GM23338 (cell line): Measurements from ENCODE around the gene DLG2. TPM values are rescaled to one million over a fixed set of nuclear protein-coding genes. Genes with fewer than 3 reads are reported as not detected.

Experiments
- ATAC-seq: fragments of 200-7000 bp; cut with Tn5 transposase; 3 replicates; pipeline ENCODE4 v1.9.1; 2020
- DNase-seq: peaks from one replicate; pipeline ENCODE4 v3.0.0-alpha.2; 2015; ENCODE audit warnings: low spot score
- H2AFZ ChIP-seq: fragments of 200-600 bp; sonication (generic); 2 replicates; pipeline ENCODE4 v1.8.0; 2016; ENCODE audit warnings: antibody characterized with exemption, mild to moderate bottlenecking, moderate library complexity
- H3F3A ChIP-seq: fragments of 200-600 bp; sonication (generic); replicated peaks from 2 replicates; pipeline ENCODE4 v1.8.0; 2017; ENCODE audit warnings: antibody characterized with exemption, mixed run types, low read depth
- H3K27ac ChIP-seq: fragments of 200-600 bp; sonication (generic); 2 replicates; pipeline ENCODE4 v1.6.1; 2016; ENCODE audit warnings: low read depth
- H3K27me3 ChIP-seq: fragments of 200-600 bp; sonication (generic); 2 replicates; pipeline ENCODE4 v1.8.0; 2016; ENCODE audit warnings: mild to moderate bottlenecking, mixed run types, moderate library complexity; ENCODE audit not compliant: insufficient read depth
- H3K36me3 ChIP-seq: fragments of 200-600 bp; sonication (generic); 2 replicates; pipeline ENCODE4 v1.8.0; 2016; ENCODE audit warnings: mild to moderate bottlenecking; ENCODE audit not compliant: insufficient read depth
- H3K4me1 ChIP-seq: fragments of 200-600 bp; sonication (generic); 2 replicates; pipeline ENCODE4 v1.8.0; 2016; ENCODE audit warnings: mild to moderate bottlenecking, moderate library complexity; ENCODE audit not compliant: insufficient read depth
- H3K4me2 ChIP-seq: fragments of 200-600 bp; sonication (generic); 2 replicates; pipeline ENCODE4 v1.7.1; 2017; ENCODE audit warnings: mixed run types
- H3K4me3 ChIP-seq: fragments of 200-600 bp; sonication (generic); 2 replicates; pipeline ENCODE4 v1.6.1; 2016; ENCODE audit warnings: mixed run types
- H3K79me2 ChIP-seq: fragments of 200-600 bp; sonication (generic); replicated peaks from 2 replicates; pipeline ENCODE4 v1.8.0; 2017; ENCODE audit warnings: mild to moderate bottlenecking; ENCODE audit not compliant: insufficient read depth
- H3K9me2 ChIP-seq: fragments of 200-600 bp; sonication (generic); 2 replicates; pipeline ENCODE4 v1.8.0; 2017; ENCODE audit not compliant: insufficient read depth
- H4K20me1 ChIP-seq: fragments of 200-600 bp; sonication (generic); replicated peaks from 2 replicates; pipeline ENCODE4 v1.8.0; 2017; ENCODE audit warnings: mild to moderate bottlenecking; ENCODE audit not compliant: insufficient read depth
- H3K27ac Mint-ChIP-seq: 2 replicates; pipeline ENCODE4 v1.8.0; 2020; ENCODE audit warnings: inconsistent platforms, mild to moderate bottlenecking, moderate library complexity, mixed read lengths
- H3K27me3 Mint-ChIP-seq: 3 replicates; pipeline ENCODE4 v1.8.0; 2022; ENCODE audit warnings: low read depth, mild to moderate bottlenecking, moderate library complexity, mixed read lengths, inconsistent platforms; ENCODE audit not compliant: insufficient read depth, poor library complexity
- H3K36me3 Mint-ChIP-seq: 3 replicates; pipeline ENCODE4 v1.8.0; 2021; ENCODE audit warnings: low read depth, mild to moderate bottlenecking, inconsistent platforms, moderate library complexity, mixed read lengths
- H3K4me1 Mint-ChIP-seq: 3 replicates; pipeline ENCODE4 v1.8.0; 2020; ENCODE audit warnings: mild to moderate bottlenecking, inconsistent platforms, mixed read lengths
- H3K4me3 Mint-ChIP-seq: 3 replicates; pipeline ENCODE4 v1.8.0; 2021; ENCODE audit warnings: moderate library complexity, mild to moderate bottlenecking, inconsistent platforms, mixed read lengths
- H3K9me3 Mint-ChIP-seq: 3 replicates; pipeline ENCODE4 v1.8.0; 2020; ENCODE audit warnings: moderate library complexity, mild to moderate bottlenecking, inconsistent platforms, mixed read lengths
- CTCF ChIP-seq, 2 experiments: fragments of 200-600 bp in 1 of 2; sonication (generic) in 1 of 2; conservative IDR thresholded peaks; 2 replicates each; pipeline versions ENCODE4 v1.5.1 to v1.6.1; 2016 to 2017; ENCODE audit warnings: antibody characterized with exemption in 2 of 2, low read depth in 2 of 2, mild to moderate bottlenecking in 2 of 2, moderate library complexity in 1 of 2
- EZH2 ChIP-seq: fragments of 200-600 bp; sonication (generic); IDR thresholded peaks from one replicate; pipeline ENCODE4 v1.8.0; 2017; ENCODE audit warnings: antibody characterized with exemption, mild to moderate bottlenecking, low read depth; ENCODE audit not compliant: unreplicated experiment
- EZH2phosphoT487 ChIP-seq: fragments of 200-600 bp; sonication (generic); IDR thresholded peaks from one replicate; pipeline ENCODE4 v1.8.1; 2018; ENCODE audit warnings: antibody characterized with exemption; ENCODE audit not compliant: unreplicated experiment
- JUNB ChIP-seq: IDR thresholded peaks from one replicate; pipeline ENCODE4 v1.6.1; 2016; ENCODE audit warnings: antibody characterized with exemption; ENCODE audit not compliant: unreplicated experiment
- NANOG ChIP-seq: IDR thresholded peaks from 2 replicates; pipeline ENCODE4 v1.6.1; 2016; ENCODE audit warnings: antibody characterized with exemption, borderline replicate concordance
- STAT1 ChIP-seq: IDR thresholded peaks from one replicate; pipeline ENCODE4 v1.6.1; 2016; ENCODE audit warnings: antibody characterized with exemption; ENCODE audit not compliant: unreplicated experiment
- ZNF114 ChIP-seq: fragments of 250-450 bp; sonication (Bioruptor Pico); IDR thresholded peaks from 2 replicates; pipeline ENCODE4 v1.5.0; 2020; ENCODE audit warnings: mild to moderate bottlenecking, moderate library complexity
- ZNF331 ChIP-seq: fragments of 250-450 bp; sonication (Bioruptor Pico); IDR thresholded peaks from 2 replicates; pipeline ENCODE4 v1.5.0; 2020; ENCODE audit warnings: low read depth, mild to moderate bottlenecking, moderate library complexity
- polyA plus RNA-seq: library from polyadenylated mRNA; unstranded; fragments of >200 nt; fragmentation: Nextera tagmentation; extraction: Ambion mirVana; gene quantifications from 2 replicates; pipeline ENCODE4 v1.2.1, GENCODE V29; 2016
- total RNA-seq: library from RNA; depleted of rRNA; stranded (reverse); fragments of >200 nt; shearing (Covaris generic); gene quantifications from 2 replicates; pipeline ENCODE4 v1.2.3, GENCODE V29; 2014
- TF ChIP-seq, protein P1 (sequence below): IDR thresholded peaks from one replicate; pipeline ENCODE4 v1.6.1; 2018; ENCODE audit warnings: antibody characterized with exemption; ENCODE audit not compliant: unreplicated experiment
- TF ChIP-seq, protein P2 (sequence below): IDR thresholded peaks from 2 replicates; pipeline ENCODE4 v1.6.1; 2016; ENCODE audit warnings: antibody characterized with exemption
- TF ChIP-seq, protein P3 (sequence below): fragments of 250-450 bp; sonication (Bioruptor Pico); IDR thresholded peaks from 2 replicates; pipeline ENCODE4 v1.5.0; 2020; ENCODE audit warnings: mild to moderate bottlenecking, moderate library complexity

DLG2 gene
- total and polyA plus RNA-seq, 2 experiments from 2014 or later = 19.8 to 21.5 TPM

GRCh38 chr11:84034484-84034883, 1592.7 kb downstream of the DLG2 start:
- no peaks in the 10 kb centered on the region for H3K27me3 ChIP-seq
- H2AFZ ChIP-seq = no peak overlapping the region
- no peak for DNase-seq
- H3F3A ChIP-seq = no peaks in the 10 kb centered on the region
- no peaks in the 10 kb centered on the region for H4K20me1 ChIP-seq
- Mint-ChIP-seq H3K4me1 (no peaks in the 10 kb centered on the region), H3K9me3 (no peaks in the 10 kb centered on the region; the same call in 2 of the 3 replicates), H3K36me3 (no peaks in the 10 kb centered on the region), H3K27me3 (no peaks in the 10 kb centered on the region), H3K27ac (no peak overlapping the region), H3K4me3 (no peak overlapping the region)
- no peaks in the 10 kb centered on the region for H3K79me2 ChIP-seq
- no peak for TF ChIP-seq EZH2
- TF ChIP-seq EZH2phosphoT487 = no peak
- TF ChIP-seq, protein P1, sequence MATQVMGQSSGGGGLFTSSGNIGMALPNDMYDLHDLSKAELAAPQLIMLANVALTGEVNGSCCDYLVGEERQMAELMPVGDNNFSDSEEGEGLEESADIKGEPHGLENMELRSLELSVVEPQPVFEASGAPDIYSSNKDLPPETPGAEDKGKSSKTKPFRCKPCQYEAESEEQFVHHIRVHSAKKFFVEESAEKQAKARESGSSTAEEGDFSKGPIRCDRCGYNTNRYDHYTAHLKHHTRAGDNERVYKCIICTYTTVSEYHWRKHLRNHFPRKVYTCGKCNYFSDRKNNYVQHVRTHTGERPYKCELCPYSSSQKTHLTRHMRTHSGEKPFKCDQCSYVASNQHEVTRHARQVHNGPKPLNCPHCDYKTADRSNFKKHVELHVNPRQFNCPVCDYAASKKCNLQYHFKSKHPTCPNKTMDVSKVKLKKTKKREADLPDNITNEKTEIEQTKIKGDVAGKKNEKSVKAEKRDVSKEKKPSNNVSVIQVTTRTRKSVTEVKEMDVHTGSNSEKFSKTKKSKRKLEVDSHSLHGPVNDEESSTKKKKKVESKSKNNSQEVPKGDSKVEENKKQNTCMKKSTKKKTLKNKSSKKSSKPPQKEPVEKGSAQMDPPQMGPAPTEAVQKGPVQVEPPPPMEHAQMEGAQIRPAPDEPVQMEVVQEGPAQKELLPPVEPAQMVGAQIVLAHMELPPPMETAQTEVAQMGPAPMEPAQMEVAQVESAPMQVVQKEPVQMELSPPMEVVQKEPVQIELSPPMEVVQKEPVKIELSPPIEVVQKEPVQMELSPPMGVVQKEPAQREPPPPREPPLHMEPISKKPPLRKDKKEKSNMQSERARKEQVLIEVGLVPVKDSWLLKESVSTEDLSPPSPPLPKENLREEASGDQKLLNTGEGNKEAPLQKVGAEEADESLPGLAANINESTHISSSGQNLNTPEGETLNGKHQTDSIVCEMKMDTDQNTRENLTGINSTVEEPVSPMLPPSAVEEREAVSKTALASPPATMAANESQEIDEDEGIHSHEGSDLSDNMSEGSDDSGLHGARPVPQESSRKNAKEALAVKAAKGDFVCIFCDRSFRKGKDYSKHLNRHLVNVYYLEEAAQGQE = no peak
- TF ChIP-seq JUNB = no peak
- TF ChIP-seq ZNF114 (CRISPR knock-in tag) = no peak
- no peak for TF ChIP-seq ZNF331 (CRISPR knock-in tag)
- TF ChIP-seq CTCF (conservative IDR thresholded peaks at IDR 0.05; ENCODE audit: low read depth in 2 of 2) = no peak
- no peak for TF ChIP-seq NANOG
- TF ChIP-seq STAT1 = no peak
- TF ChIP-seq, protein P2, sequence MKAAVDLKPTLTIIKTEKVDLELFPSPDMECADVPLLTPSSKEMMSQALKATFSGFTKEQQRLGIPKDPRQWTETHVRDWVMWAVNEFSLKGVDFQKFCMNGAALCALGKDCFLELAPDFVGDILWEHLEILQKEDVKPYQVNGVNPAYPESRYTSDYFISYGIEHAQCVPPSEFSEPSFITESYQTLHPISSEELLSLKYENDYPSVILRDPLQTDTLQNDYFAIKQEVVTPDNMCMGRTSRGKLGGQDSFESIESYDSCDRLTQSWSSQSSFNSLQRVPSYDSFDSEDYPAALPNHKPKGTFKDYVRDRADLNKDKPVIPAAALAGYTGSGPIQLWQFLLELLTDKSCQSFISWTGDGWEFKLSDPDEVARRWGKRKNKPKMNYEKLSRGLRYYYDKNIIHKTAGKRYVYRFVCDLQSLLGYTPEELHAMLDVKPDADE = no peak
- TF ChIP-seq, protein P3, sequence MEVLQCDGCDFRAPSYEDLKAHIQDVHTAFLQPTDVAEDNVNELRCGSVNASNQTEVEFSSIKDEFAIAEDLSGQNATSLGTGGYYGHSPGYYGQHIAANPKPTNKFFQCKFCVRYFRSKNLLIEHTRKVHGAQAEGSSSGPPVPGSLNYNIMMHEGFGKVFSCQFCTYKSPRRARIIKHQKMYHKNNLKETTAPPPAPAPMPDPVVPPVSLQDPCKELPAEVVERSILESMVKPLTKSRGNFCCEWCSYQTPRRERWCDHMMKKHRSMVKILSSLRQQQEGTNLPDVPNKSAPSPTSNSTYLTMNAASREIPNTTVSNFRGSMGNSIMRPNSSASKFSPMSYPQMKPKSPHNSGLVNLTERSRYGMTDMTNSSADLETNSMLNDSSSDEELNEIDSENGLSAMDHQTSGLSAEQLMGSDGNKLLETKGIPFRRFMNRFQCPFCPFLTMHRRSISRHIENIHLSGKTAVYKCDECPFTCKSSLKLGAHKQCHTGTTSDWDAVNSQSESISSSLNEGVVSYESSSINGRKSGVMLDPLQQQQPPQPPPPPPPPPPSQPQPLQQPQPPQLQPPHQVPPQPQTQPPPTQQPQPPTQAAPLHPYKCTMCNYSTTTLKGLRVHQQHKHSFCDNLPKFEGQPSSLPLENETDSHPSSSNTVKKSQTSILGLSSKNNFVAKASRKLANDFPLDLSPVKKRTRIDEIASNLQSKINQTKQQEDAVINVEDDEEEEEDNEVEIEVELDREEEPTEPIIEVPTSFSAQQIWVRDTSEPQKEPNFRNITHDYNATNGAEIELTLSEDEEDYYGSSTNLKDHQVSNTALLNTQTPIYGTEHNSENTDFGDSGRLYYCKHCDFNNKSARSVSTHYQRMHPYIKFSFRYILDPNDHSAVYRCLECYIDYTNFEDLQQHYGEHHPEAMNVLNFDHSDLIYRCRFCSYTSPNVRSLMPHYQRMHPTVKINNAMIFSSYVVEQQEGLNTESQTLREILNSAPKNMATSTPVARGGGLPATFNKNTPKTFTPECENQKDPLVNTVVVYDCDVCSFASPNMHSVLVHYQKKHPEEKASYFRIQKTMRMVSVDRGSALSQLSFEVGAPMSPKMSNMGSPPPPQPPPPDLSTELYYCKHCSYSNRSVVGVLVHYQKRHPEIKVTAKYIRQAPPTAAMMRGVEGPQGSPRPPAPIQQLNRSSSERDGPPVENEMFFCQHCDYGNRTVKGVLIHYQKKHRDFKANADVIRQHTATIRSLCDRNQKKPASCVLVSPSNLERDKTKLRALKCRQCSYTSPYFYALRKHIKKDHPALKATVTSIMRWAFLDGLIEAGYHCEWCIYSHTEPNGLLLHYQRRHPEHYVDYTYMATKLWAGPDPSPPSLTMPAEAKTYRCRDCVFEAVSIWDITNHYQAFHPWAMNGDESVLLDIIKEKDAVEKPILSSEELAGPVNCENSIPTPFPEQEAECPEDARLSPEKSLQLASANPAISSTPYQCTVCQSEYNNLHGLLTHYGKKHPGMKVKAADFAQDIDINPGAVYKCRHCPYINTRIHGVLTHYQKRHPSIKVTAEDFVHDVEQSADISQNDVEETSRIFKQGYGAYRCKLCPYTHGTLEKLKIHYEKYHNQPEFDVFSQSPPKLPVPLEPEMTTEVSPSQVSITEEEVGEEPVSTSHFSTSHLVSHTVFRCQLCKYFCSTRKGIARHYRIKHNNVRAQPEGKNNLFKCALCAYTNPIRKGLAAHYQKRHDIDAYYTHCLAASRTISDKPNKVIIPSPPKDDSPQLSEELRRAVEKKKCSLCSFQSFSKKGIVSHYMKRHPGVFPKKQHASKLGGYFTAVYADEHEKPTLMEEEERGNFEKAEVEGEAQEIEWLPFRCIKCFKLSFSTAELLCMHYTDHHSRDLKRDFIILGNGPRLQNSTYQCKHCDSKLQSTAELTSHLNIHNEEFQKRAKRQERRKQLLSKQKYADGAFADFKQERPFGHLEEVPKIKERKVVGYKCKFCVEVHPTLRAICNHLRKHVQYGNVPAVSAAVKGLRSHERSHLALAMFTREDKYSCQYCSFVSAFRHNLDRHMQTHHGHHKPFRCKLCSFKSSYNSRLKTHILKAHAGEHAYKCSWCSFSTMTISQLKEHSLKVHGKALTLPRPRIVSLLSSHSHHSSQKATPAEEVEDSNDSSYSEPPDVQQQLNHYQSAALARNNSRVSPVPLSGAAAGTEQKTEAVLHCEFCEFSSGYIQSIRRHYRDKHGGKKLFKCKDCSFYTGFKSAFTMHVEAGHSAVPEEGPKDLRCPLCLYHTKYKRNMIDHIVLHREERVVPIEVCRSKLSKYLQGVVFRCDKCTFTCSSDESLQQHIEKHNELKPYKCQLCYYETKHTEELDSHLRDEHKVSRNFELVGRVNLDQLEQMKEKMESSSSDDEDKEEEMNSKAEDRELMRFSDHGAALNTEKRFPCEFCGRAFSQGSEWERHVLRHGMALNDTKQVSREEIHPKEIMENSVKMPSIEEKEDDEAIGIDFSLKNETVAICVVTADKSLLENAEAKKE (CRISPR knock-in tag) = no peak
- H3K4me3 ChIP-seq = no peak overlapping the region
- H3K4me1 ChIP-seq = no peaks in the 10 kb centered on the region
- no peak for ATAC-seq
- H3K36me3 ChIP-seq = no peaks in the 10 kb centered on the region
- no peak overlapping the region for H3K27ac ChIP-seq
- H3K9me2 ChIP-seq = peaks cover 7% of the 10 kb centered on the region; the same call in 1 of the 2 replicates
- no peak overlapping the region for H3K4me2 ChIP-seq
